ENCODE data around the gene SBNO2.
A peak's percentile ranks its signal among the peaks of the same experiment; 100 is the strongest.
"Not testable (repeated sequence)": the region's sequence is repeated elsewhere in the genome, so short reads cannot be mapped to it uniquely, and the experiment has no call there.

The SBNO2 gene

GRCh38 chr19:1173845-1174809 is at the start of gene SBNO2:
Gene SBNO2 (minus strand): TSS chr19:1174268. CDS start chr19:1154276, 19,992 bp downstream.
- peak; percentile 90 for DNase-seq

GRCh38 chr19:1223018-1223855 is 49.2 kb upstream of the SBNO2 start:
- no peak for DNase-seq

- DNase-seq = no peak
These were observed 48.3 kb upstream of the SBNO2 start for GRCh38 chr19:1222394-1222793.

- DNase-seq = no peak
These were observed 47.8 kb upstream of the SBNO2 start for GRCh38 chr19:1221904-1222255.

- no peak for DNase-seq
These were observed 47.2 kb upstream of the SBNO2 start for GRCh38 chr19:1220976-1221903.

- DNase-seq = no peak
These were observed 46.4 kb upstream of the SBNO2 start for GRCh38 chr19:1220477-1220930.

- no peak for DNase-seq
These were observed 45.9 kb upstream of the SBNO2 start for GRCh38 chr19:1219786-1220476.

GRCh38 chr19:1218751-1219567 is 44.9 kb upstream of the SBNO2 start:
- no peak for DNase-seq

- DNase-seq = no peak
These were observed 43.3 kb upstream of the SBNO2 start for GRCh38 chr19:1217366-1217765.

- DNase-seq = no peak
These were observed 42.7 kb upstream of the SBNO2 start for GRCh38 chr19:1216756-1217155.

- DNase-seq = no peak
These were observed 41.0 kb upstream of the SBNO2 start for GRCh38 chr19:1214862-1215731.

- DNase-seq = no peak
These were observed 40.3 kb upstream of the SBNO2 start for GRCh38 chr19:1214299-1214861.

- peak; percentile 51 for DNase-seq
These were observed 39.6 kb upstream of the SBNO2 start for GRCh38 chr19:1213391-1214286.

GRCh38 chr19:1211494-1212234 is 37.6 kb upstream of the SBNO2 start:
- DNase-seq = no peak

- no peak for DNase-seq
These were observed 36.1 kb upstream of the SBNO2 start for GRCh38 chr19:1210227-1210538.

GRCh38 chr19:1208830-1209229 is 34.8 kb upstream of the SBNO2 start:
- DNase-seq = not testable (repeated sequence)

- DNase-seq = peak; percentile 29
These were observed 32.9 kb upstream of the SBNO2 start for GRCh38 chr19:1206864-1207450.
